Brain microvascular endothelial cell (primary cell): ENCODE data around the gene DYNLRB1.

Source experiments
- DNase-seq: peaks from one replicate; pipeline ENCODE4 v3.0.0-alpha.2; 2020
- H3K27ac ChIP-seq: fragments of 250-450 bp; sonication (Bioruptor Pico); 2 replicates; pipeline ENCODE4 v1.5.1; 2020; ENCODE audit warnings: mild to moderate bottlenecking, moderate library complexity
- H3K27me3 ChIP-seq: fragments of 250-450 bp; sonication (Bioruptor Pico); replicated peaks from 2 replicates; pipeline ENCODE4 v1.5.1; 2020; ENCODE audit warnings: mild to moderate bottlenecking
- H3K36me3 ChIP-seq: fragments of 250-450 bp; sonication (Bioruptor Pico); replicated peaks from 2 replicates; pipeline ENCODE4 v1.5.1; 2020; ENCODE audit warnings: mild to moderate bottlenecking
- H3K4me3 ChIP-seq: 2 replicates; pipeline ENCODE4 v1.5.1; 2011; ENCODE audit warnings: low read depth, mild to moderate bottlenecking, control low read depth, low read length, moderate library complexity
- in situ Hi-C: cut with HindIII; loops from 2 replicates; pipeline ENCODE4 v1.10.0; 2017; ENCODE audit warnings: low sequenced_read_pairs, low pct_ligation_motif_present
- TF ChIP-seq, protein P1 (sequence below): IDR thresholded peaks from 2 replicates; pipeline ENCODE4 v1.5.1; 2011; ENCODE audit warnings: low read depth, mild to moderate bottlenecking, moderate library complexity, low read length, control low read depth, inconsistent platforms; ENCODE audit errors: missing control alignments

DYNLRB1 gene

DNA sequence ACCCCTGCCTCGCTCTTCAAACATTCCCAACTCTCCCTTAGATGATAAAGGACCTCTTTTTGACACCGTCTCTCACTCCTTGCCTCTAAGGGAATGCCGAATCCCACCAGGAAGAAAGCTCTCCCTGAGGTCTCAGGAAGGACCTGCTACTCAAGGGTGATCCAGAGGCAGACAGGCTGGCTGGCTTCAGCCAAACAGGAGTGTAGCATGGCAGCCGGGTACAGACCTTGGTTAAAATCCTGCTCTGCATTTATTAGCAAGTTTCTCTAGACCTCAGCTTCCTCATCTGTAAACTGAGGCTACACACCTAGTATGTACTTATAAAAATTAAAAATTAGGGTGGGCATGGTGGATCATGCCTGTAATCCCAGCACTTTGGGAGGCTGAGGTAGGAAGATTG, 59.5 kb downstream of the DYNLRB1 start:
- TF ChIP-seq, protein P1, sequence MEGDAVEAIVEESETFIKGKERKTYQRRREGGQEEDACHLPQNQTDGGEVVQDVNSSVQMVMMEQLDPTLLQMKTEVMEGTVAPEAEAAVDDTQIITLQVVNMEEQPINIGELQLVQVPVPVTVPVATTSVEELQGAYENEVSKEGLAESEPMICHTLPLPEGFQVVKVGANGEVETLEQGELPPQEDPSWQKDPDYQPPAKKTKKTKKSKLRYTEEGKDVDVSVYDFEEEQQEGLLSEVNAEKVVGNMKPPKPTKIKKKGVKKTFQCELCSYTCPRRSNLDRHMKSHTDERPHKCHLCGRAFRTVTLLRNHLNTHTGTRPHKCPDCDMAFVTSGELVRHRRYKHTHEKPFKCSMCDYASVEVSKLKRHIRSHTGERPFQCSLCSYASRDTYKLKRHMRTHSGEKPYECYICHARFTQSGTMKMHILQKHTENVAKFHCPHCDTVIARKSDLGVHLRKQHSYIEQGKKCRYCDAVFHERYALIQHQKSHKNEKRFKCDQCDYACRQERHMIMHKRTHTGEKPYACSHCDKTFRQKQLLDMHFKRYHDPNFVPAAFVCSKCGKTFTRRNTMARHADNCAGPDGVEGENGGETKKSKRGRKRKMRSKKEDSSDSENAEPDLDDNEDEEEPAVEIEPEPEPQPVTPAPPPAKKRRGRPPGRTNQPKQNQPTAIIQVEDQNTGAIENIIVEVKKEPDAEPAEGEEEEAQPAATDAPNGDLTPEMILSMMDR = no peak
- no peak overlapping the region for H3K27ac ChIP-seq
- DNase-seq = no peak
- H3K36me3 ChIP-seq = no peaks in the 10 kb centered on the region
- in situ Hi-C loops = no loop called here
- no peaks in the 10 kb centered on the region for H3K27me3 ChIP-seq
- no peak overlapping the region for H3K4me3 ChIP-seq

DNA sequence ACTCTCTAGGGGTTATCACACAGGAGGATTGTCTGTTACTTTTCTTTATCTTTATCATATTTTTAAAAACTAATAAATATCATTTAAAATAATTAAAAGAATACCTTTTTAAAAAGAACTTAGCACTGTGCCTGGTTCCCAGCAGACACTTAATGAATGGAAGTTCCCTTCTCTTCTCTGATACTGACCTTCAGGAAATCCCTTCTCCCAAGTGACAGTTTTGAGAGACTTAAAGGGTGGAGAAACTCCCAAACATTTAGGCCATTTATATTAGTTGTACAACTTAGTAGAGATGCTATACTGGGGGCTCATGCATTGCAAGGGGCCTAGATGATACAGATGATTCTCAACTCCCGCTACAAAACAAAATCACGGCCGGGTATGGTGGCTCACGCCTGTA, 60.8 kb downstream of the DYNLRB1 start:
- in situ Hi-C loops = no loop called here
- Histone ChIP-seq H3K4me3 (no peak overlapping the region), H3K27me3 (no peaks in the 10 kb centered on the region), H3K27ac (no peak overlapping the region), H3K36me3 (no peaks in the 10 kb centered on the region)
- no peak for DNase-seq
- TF ChIP-seq, protein P1 = no peak

DNA sequence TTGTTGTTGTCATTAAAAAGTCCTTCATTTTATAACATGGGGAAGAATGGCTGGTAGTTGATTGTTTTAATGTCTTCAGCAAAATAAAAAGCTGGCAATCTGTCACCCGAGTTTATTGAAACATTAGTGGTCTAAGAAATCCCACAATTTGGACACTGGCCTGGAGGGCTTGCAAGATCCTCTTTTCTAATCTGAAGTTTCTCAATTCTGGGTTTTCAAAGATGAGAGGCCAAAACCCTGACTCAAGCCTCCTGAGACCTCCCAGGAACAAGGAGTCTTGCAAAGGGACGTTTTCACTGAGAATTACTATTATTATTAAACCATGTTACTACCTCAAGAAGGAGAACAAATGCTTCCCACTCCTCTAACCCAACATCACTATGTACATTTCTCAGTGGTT, 61.8 kb downstream of the DYNLRB1 start:
- TF ChIP-seq, protein P1 = no peak
- no peak overlapping the region for H3K27ac ChIP-seq
- H3K27me3 ChIP-seq = no peaks in the 10 kb centered on the region
- no peak overlapping the region for H3K4me3 ChIP-seq
- DNase-seq = no peak
- in situ Hi-C loops = no loop called here
- no peaks in the 10 kb centered on the region for H3K36me3 ChIP-seq

DNA sequence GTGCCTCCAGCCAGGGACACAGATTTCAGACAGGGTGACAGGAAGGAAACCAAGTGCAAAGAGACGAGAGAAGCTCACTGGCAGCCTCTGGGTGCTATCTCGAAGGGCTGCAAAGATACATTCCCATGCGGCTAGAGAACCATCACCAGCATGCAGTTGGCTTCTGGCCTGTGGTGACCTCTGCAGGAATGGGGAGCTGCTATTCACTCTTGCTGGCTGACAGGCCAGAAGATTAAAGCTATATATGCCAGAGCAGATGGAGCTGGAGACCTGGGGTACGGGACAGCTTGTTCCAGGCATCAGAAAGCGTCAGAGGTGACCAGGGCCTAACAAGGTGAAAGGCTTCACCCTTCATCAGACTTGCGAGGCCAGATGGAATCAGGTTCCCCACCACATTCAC, 62.3 kb downstream of the DYNLRB1 start:
- TF ChIP-seq, protein P1 = no peak
- no peak for DNase-seq
- Histone ChIP-seq H3K27ac (no peak overlapping the region), H3K4me3 (no peak overlapping the region), H3K36me3 (no peaks in the 10 kb centered on the region), H3K27me3 (no peaks in the 10 kb centered on the region)
- in situ Hi-C loops = no loop called here

DNA sequence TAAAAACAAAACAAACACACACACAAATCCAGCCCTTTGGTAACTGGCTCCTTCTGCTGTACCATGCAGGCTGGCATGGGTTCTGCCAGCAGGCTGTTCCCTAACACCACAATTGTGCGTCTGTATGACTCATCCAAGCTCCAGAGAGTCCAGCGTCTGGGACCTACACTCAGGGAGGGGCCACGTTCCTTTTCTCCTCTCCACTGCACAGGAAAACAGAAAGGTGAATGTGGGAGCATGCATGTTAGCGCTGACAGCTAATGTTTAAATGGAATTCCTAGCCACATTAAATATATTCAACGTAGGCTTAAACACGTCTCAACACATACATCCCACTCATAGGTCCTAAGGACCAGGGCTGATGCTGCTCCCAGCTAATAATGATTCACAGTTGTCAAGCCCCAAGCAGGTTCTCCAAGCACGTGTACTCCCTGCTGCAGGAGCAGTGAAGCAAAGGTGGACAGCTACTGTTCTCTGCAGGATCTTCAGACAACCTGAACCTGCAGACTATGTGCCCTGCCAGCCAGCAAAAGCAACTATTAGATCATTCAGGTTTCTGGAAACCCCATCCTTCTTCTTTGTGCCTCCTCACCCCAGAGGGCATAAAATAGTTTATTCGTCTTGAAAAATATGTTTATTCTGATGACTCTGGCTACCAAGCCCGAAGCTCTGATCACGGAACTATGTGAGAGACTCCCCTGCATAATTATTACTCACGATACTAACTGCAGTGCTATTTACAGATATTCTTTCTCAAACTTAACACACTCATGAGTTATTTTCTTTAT, 63.2 kb downstream of the DYNLRB1 start:
- peak; percentile 77 for DNase-seq
- H3K36me3 ChIP-seq = no peaks in the 10 kb centered on the region
- no peak overlapping the region for H3K27ac ChIP-seq
- TF ChIP-seq, protein P1 = peak; percentile 85
- in situ Hi-C loops = no loop called here
- no peak overlapping the region for H3K4me3 ChIP-seq
- no peaks in the 10 kb centered on the region for H3K27me3 ChIP-seq
